K562 (cell line): ENCODE measurements around the gene XRN2.

ENCODE experiments used
- HMG20A ChIP-seq: fragments of 450-650 bp; formaldehyde crosslinking; conservative IDR thresholded peaks from 2 replicates; pipeline ENCODE4 v1.4.0; 2020; ENCODE audit warnings: mild to moderate bottlenecking, mixed read lengths
- MAFK ChIP-seq: IDR thresholded peaks from 2 replicates; pipeline ENCODE4 v1.6.1; 2011; ENCODE audit warnings: low read length, improper control_type of control experiment
- MEIS2 ChIP-seq: fragments of 450-650 bp; IDR thresholded peaks from 2 replicates; pipeline ENCODE4 v1.6.1; 2014; ENCODE audit warnings: mild to moderate bottlenecking; ENCODE audit not compliant: partially characterized antibody
- POLR2A ChIP-seq: fragments of 450-650 bp; conservative IDR thresholded peaks from 2 replicates; pipeline ENCODE4 v1.6.1; 2016
- SIN3A ChIP-seq, 2 experiments: fragments of 150-350 bp in 1 of 2; IDR thresholded peaks; 2 replicates each; pipeline ENCODE4 v1.6.1; 2011 to 2016; ENCODE audit warnings: borderline replicate concordance in 2 of 2, low read depth in 2 of 2, low read length in 2 of 2, mild to moderate bottlenecking in 2 of 2, moderate library complexity in 2 of 2; ENCODE audit not compliant: control insufficient read depth in 1 of 2

GRCh38 chr20:21436205-21436604, 133.1 kb downstream of the XRN2 start:
- TF ChIP-seq MAFK (no peak), MEIS2 (no peak), HMG20A (CRISPR knock-in tag) (no peak), SIN3A (IDR thresholded peaks at IDR 0.05; ENCODE audit: borderline replicate concordance in 2 of 2, control insufficient read depth in 1 of 2, low read depth in 2 of 2, low read length in 2 of 2) (no peak), POLR2A (no peak)
